ENCODE measurements around the gene GPBP1. TPM values are rescaled to one million over a fixed set of nuclear protein-coding genes. Genes with fewer than 3 reads are reported as not detected.

Gene GPBP1
- total and polyA plus RNA-seq, 2 of the 4 experiments (the other 2 are of a cell fraction), result 24.3 to 29.2 TPM

GRCh38 chr5:57244331-57244730 is 70.5 kb downstream of the GPBP1 start:
- BruUV-seq (replicated peaks), result no TSS peak
- H4K8ac ChIP-seq (ENCODE audit: low read depth in 2 of 2, low read length in 2 of 2), result no peak overlapping the region
- H3K14ac ChIP-seq (replicated peaks; ENCODE audit: low read depth, low read length), result no peak overlapping the region
- no peak overlapping the region for H3K27ac ChIP-seq (ENCODE audit: insufficient read depth, low read length)
- H4K20me1 ChIP-seq (ENCODE audit: insufficient read depth, low read length), result no peaks in the 10 kb centered on the region
- no peak overlapping the region for H2BK5ac ChIP-seq (ENCODE audit: low read depth, low read length, poor library complexity, severe bottlenecking)
- H3K4me1 ChIP-seq (ENCODE audit: control insufficient read depth, insufficient read depth, low read length), result no peaks in the 10 kb centered on the region
- intact Hi-C loops (cut with micrococcal nuclease), result no loop called here
- no peak for DNase-seq
- no peak overlapping the region for H2BK15ac ChIP-seq (ENCODE audit: low read depth, low read length)
- H3K36me3 ChIP-seq (ENCODE audit: control insufficient read depth, insufficient read depth, low read length), result peaks cover 19% of the 10 kb centered on the region
- in situ Hi-C loops (cut with MboI; ENCODE audit: low sequenced_read_pairs), result no loop called here
- H3K9me1 ChIP-seq (ENCODE audit: insufficient read depth, low read length), result no peaks in the 10 kb centered on the region
- H3K9me3 ChIP-seq (ENCODE audit: control insufficient read depth, insufficient read depth, low read length), result no peaks in the 10 kb centered on the region
- no peak overlapping the region for H3K23ac ChIP-seq (ENCODE audit: low read depth, low read length)
- dilution Hi-C loops (cut with HindIII; ENCODE audit: low sequenced_read_pairs, unreplicated experiment), result no loop called here
- no peak overlapping the region for H3K4me3 ChIP-seq (ENCODE audit: insufficient read depth, low read depth, low read length)
- H3K18ac ChIP-seq (ENCODE audit: low read depth, low read length), result no peak overlapping the region
- ChIA-PET POLR2A (ENCODE audit: unreplicated experiment) (no interaction called here), CTCF (no interaction called here)
- no peak overlapping the region for H2AFZ ChIP-seq (replicated peaks; ENCODE audit: low read length, poor library complexity)
- no peak overlapping the region for H4K5ac ChIP-seq (ENCODE audit: low read depth, low read length)
- TF ChIP-seq POLR2A (IDR thresholded peaks at IDR 0.05; ENCODE audit: low read depth, low read length) (no peak), RFX5 (IDR thresholded peaks at IDR 0.05; ENCODE audit: low read depth, low read length) (no peak), RAD21 (IDR thresholded peaks at IDR 0.05; ENCODE audit: low read length) (no peak), MAZ (IDR thresholded peaks at IDR 0.05; ENCODE audit: borderline replicate concordance, low read depth, low read length) (no peak), NFE2L2 (IDR thresholded peaks at IDR 0.05; ENCODE audit: low read depth, low read length) (no peak), CTCF (conservative IDR thresholded peaks at IDR 0.05; ENCODE audit: low read depth, low read length) (no peak), RCOR1 (IDR thresholded peaks at IDR 0.05; ENCODE audit: insufficient replicate concordance, low read length) (no peak), FOS (IDR thresholded peaks at IDR 0.05; ENCODE audit: low read depth, low read length) (no peak), MAFK (IDR thresholded peaks at IDR 0.05; ENCODE audit: low read depth, low read length) (no peak), MXI1 (IDR thresholded peaks at IDR 0.05; ENCODE audit: borderline replicate concordance, low read depth, low read length) (no peak), CEBPB (IDR thresholded peaks at IDR 0.05; ENCODE audit: low read depth, low read length) (no peak), SMC3 (IDR thresholded peaks at IDR 0.05; ENCODE audit: low read depth, low read length) (no peak), CHD1 (IDR thresholded peaks at IDR 0.05; ENCODE audit: low read depth, low read length) (no peak), BHLHE40 (IDR thresholded peaks at IDR 0.05; ENCODE audit: low read depth, low read length) (no peak)
- TF ChIP-seq, protein P1, sequence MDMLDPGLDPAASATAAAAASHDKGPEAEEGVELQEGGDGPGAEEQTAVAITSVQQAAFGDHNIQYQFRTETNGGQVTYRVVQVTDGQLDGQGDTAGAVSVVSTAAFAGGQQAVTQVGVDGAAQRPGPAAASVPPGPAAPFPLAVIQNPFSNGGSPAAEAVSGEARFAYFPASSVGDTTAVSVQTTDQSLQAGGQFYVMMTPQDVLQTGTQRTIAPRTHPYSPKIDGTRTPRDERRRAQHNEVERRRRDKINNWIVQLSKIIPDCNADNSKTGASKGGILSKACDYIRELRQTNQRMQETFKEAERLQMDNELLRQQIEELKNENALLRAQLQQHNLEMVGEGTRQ (IDR thresholded peaks at IDR 0.05; ENCODE audit: low read depth, low read length), result no peak
- TF ChIP-seq, protein P2, sequence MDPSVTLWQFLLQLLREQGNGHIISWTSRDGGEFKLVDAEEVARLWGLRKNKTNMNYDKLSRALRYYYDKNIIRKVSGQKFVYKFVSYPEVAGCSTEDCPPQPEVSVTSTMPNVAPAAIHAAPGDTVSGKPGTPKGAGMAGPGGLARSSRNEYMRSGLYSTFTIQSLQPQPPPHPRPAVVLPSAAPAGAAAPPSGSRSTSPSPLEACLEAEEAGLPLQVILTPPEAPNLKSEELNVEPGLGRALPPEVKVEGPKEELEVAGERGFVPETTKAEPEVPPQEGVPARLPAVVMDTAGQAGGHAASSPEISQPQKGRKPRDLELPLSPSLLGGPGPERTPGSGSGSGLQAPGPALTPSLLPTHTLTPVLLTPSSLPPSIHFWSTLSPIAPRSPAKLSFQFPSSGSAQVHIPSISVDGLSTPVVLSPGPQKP (IDR thresholded peaks at IDR 0.05; ENCODE audit: borderline replicate concordance, low read depth, low read length), result no peak
- H3K9ac ChIP-seq (ENCODE audit: low read depth, low read length), result no peak overlapping the region
- no peak for ATAC-seq (ENCODE audit: low read depth)
- no peak overlapping the region for H3K56ac ChIP-seq (ENCODE audit: extremely low read depth, insufficient read depth, low read length)
- no peak overlapping the region for H2BK120ac ChIP-seq (ENCODE audit: low read depth, low read length)
- H2AK9ac ChIP-seq (replicated peaks; ENCODE audit: low read depth, low read length, poor library complexity), result no peak overlapping the region
- H2AK5ac ChIP-seq (ENCODE audit: low read depth, low read length), result no peak overlapping the region
- H3K4ac ChIP-seq (ENCODE audit: low read depth, low read length), result no peak overlapping the region
- peaks cover 5 to 14% of the 10 kb centered on the region in 2 experiments for H3K79me1 ChIP-seq (ENCODE audit: low read depth in 1 of 2, low read length in 2 of 2)
- no peak overlapping the region for H3K4me2 ChIP-seq (ENCODE audit: low read depth, low read length)
- H4K91ac ChIP-seq (ENCODE audit: insufficient read depth, low read depth, low read length), result no peak overlapping the region
- H3K27me3 ChIP-seq (ENCODE audit: control insufficient read depth, insufficient read depth, low read length), result no peaks in the 10 kb centered on the region
- no peak overlapping the region for H2BK20ac ChIP-seq (ENCODE audit: low read depth, low read length)
